Measurements from ENCODE around the gene CPT2.

- TF ChIP-seq CTCF (IDR thresholded peaks at IDR 0.05), result no peak
- no peak for TF ChIP-seq EP300 (IDR thresholded peaks at IDR 0.05)
These were observed 33.3 kb upstream of the CPT2 start for GRCh38 chr1:53163291-53163768.
